AG20443 (cell line): ENCODE measurements around the gene SERINC3.
"Not testable (repeated sequence)": the region's sequence is repeated elsewhere in the genome, so short reads cannot be mapped to it uniquely, and the experiment has no call there.

Source experiments
- DNase-seq: peaks from one replicate; pipeline ENCODE4 v3.0.0; 2012; ENCODE audit warnings: low spot score, mixed read lengths

Gene SERINC3

DNA sequence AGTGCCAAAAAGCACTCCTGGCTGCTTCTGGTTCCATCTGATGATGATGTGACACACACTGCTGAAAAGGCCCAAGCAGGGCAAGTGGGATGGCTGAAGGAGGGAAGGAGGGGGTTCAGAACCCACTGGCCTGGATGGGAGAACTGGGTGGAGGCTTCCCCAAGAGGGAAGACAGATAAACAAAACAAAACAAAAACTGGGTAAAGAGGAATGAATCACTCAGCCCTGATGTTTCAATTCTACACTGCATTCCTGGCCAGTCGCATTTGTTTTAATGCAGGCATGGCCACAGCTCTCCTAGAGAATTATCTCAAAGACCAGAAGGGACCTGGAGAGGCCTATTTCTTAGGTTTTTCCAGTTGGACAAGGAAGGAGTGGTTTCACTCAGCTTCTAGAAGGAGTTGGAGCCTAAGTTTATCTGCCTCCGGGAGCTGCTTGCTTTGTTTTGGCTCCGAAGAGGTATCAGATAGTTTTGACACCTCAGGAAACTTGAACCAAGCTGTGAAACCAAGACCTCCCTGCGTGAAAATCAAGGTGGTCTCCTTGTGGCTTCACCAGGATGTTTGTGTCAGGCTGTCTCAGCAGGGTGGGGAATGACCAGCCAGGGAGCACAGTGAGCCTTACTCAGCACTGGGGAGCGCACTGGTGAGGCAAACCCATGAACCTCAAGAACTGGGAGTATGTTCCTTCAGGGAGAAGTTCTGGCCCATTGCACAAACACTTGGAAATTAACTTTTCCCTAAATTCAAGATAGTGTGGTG lies 30.1 kb downstream of the SERINC3 start:
- peak; percentile 78 for DNase-seq

DNA sequence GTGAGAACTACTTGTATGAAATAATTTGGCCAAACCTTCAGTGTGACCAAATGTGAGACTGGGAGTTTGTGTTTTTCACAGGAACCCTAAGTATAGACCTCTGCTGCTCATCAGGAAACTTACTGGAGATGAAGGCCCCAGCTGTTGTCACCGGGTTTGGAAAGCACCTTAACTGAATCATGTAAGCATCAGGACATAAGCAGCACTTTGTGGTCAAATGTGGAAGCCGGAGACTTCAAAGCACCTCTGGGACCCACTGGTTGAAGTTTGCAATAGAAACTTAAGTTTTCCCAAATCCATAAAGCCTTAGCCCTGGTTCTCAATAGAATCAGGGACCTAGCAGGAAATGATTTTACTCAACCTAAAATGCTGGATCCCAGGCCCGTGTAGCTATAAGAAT lies 31.9 kb downstream of the SERINC3 start:
- DNase-seq = no peak

DNA sequence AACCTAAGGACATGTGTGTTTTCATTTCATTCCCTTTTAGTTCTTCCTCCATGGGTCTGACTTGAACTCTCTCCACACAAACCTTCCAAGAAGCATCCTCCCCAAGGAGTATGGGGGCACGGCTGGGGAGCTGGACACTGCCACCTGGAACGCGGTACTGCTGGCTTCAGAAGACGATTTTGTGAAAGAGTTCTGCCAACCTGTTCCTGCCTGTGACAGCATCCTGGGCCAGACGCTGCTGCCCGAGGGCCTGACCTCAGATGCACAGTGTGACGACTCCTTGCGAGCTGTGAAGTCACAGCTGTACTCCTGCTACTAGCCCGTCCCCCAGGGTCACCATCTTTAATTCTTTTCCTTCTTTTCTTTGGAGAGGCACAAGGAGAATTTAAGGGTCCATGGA lies 32.6 kb downstream of the SERINC3 start:
- DNase-seq = no peak

DNA sequence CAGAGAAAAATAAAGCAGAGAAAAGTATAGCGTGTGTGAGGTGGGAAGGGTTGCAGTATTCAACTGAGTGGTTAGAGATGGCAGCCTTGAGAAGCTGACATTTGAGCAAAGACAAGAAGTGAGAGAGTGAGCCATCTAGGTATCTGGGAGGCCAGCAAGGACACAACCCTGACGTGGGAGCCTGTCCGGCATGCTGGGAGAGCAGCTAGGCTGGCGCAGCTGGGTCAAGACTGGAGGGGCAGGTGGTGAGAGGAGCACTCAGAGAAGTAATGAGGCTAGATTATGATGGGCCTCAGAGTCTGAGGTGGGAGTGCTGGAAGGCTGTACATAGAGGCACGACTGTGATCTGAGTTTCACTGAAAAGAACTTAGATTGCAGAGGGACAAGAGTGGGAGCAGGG lies 33.3 kb downstream of the SERINC3 start:
- DNase-seq = no peak

DNA sequence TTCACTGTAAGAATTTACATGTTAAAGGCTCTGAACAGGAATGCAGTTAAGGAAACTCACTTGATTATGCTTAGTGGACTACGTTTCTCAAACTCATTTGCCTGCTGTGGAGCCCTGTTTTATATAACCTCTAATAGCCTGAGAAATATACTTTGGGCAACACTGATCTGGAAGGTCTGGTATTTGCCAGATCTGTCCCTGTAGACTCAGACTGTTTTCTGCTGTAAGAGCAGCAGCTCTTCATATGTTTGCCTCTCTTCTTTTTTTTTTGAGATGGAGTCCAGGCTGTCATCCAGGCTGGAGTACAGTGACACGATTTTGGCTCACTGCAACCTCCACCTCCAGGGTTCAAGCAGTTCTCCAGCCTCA lies 36.1 kb downstream of the SERINC3 start:
- DNase-seq = no peak

DNA sequence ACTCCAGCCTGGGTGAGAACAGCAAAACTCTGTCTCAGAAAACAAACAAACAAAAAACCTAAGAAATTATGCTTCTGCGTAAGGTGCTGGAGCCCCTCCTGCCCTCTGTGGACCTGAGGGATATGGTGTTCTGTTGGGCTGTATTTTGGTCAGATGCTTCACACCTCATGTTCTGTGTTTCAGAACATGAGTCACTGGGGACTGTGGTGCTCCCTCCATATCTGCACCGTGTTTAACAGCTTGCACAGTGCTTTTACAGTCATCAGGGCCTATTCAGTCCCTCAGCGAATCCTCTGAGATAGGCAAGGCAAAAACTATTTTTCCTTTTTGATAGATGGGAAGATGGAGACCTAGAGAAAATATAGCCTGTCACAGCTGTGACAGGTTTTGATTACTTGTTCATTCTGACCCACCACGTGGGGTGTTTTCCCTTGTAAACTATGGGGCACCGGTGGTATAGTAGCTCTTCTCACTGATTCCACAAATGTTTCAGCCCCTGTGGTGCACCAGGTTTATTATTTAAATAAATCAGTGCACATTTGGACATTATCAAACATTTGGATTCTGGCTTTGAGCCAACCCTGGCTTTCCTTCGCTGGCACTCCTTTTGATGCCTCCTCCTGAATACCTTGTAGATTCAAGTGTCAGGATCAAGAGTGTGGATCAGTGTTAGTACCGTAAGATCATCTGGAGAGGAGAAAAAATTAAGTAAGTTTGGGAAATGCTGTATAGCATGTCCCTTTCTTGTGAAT lies 36.6 kb downstream of the SERINC3 start:
- DNase-seq = no peak

DNA sequence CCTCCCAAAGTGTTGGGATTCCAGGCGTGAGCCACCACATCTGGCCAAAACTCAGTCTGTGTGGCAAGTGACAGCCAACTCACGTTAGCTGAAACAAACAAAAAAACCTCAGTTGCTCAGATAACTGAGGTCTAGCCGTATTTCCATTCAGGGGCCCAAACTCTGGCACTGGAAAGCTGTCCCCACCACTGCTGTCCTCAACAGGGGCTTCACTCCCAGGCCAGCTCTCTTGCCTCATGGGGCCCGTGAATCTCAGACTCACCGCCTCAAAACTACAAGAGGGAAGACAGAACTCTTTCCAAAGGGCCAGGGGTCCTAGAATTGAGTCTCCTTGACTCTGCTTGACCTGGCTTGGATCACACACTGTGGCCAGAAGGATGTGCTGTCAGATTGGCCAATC lies 38.8 kb downstream of the SERINC3 start:
- DNase-seq = no peak

DNA sequence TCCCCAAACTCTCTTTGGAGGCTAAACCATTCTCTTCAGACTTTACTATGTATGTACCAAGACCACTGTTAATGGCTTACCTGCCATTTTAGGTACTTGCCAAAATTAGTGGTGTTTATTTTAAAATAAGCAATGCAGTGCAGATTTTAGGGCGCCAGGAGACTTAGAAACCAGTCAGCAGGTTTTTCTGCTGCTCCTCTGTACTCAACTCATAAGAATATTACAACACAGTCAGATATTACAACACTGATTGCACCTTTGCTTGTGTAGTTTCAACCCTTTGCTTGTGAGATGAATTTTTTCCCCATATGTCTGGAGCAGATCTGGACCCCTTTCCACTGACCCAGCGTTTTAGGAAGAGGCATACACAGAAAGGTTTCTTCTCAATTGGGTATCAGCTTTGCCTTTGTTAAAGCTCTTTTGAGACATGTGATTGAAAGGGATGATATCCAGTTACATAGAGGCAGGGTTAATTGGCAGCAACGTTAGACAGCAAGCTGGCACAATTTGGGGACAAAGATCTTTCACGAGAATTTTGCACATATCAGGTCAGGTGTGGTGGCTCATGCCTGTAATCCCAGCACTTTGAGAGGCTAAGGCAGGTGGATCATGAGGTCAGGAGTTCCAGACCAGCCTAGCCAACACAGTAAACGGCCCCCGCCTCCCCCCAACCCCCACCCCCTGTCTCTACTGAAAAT lies 40.0 kb downstream of the SERINC3 start:
- no peak for DNase-seq

DNA sequence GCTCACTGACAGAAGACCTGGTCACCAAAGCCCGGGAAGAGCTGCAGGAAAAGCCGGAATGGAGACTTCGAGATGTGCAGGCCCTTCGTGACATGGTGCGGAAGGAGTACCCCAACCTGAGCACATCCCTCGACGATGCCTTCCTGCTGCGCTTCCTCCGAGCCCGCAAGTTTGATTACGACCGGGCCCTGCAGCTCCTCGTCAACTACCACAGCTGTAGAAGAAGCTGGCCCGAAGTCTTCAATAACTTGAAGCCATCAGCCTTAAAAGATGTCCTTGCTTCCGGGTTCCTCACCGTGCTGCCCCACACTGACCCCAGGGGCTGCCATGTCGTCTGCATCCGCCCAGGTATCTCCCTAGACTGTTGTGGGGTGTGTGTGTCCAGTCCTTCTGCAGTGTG lies 41.8 kb downstream of the SERINC3 start:
- DNase-seq = no peak

DNA sequence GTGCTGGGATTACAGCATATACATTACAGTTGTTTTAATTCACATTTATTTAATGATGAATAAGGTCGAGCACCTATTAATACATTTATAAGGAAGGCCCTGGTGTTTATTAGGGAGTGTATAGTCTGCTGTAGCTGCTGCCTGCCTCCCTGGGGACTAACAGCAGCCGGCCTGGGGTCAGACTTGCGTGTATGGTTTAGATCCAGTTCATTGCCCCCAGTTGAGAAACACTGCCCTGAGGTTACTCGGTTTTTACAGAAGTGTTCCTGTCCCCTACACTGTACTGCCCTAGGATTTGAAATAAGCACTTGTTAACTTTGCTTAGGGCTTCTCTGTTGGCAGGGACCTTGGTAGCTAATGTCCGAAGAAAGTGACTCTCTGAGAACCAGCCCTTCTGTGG lies 42.2 kb downstream of the SERINC3 start:
- no peak for DNase-seq

DNA sequence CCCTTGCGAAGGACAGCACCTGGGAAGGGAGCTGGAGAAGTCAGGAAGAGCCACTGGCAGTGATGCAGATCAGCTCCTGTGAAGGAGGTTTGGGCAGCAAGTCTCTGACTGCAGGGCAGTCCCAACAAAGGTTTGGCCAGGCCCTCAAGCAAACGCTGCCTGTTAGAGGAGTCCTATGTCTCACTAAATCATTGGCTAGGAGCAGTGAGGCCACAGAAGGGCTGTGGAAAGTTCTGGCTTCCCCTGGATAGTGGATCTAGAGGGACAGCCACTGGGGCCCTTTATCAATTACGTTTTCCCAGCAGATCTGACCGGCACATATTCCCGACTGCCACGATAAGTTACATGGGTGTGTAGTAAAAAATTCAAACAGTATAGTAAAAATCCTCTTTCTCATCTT lies 43.7 kb downstream of the SERINC3 start:
- no peak for DNase-seq

DNA sequence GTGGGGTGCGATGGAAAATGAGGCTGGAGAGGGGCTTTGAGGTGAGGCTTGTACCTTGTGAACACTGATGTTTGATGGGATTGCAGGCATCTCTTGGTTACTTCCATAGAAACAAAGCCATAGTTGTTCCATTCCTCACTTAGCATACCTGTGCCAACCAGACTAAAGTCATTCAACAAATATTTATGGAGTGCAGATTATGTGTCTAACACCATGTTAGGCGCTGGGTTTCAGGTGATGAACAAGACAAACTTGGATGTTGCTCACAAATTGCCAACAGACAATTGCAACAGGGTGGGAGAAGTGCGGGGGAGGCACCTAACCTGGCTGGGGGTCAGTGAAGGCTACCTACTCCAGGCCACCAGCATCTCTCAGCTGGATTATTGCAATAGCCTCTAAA lies 44.7 kb downstream of the SERINC3 start:
- DNase-seq = no peak

DNA sequence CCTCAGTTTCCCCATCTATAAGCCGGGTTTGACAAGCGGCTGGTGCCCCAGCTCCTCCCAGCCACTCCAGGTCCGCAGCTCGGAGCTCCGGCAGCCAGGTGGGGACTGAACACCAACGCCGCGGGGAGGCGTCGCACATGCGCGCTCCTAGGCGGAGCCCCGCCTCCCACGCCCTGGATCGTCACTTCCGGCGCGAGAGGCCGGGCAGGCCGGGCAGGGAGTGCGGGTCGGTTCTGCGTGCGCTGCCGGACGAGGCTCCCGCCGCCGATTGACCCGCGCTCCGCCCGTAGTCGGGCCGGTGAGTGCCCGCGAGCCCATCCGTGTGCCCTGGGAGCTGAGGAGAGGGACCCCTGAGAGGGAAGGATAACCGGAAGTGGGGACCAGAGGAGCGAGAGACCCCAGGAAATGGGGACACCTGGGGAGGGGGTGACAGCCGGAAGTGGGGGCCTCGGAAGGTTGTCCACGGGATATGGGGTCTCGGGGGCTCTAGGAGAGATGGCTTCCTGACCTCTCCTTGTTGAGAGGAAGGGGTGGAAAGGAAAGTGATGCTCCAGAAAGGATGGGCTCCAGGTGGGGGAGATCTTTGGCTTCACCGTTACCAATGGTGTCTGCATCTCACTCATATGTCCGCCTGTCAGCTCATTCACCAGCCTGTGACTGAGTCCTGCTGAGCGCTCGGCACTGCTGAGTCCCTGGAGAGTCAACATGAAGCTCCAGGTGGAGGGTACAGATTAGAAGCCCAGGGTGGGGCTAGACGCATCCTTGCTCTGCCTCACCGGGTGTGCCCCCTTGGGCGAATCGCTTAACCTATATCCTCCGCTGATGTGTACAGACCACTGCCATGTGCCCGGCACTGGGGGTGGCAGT lies 45.9 kb downstream of the SERINC3 start, which contains the start of gene TTPAL:
TSS of gene TTPAL (plus strand) at position 181 of the 867 bp plus-strand sequence. CDS start 4,126 bp downstream, outside the sequence.
- peak; percentile 99 for DNase-seq

DNA sequence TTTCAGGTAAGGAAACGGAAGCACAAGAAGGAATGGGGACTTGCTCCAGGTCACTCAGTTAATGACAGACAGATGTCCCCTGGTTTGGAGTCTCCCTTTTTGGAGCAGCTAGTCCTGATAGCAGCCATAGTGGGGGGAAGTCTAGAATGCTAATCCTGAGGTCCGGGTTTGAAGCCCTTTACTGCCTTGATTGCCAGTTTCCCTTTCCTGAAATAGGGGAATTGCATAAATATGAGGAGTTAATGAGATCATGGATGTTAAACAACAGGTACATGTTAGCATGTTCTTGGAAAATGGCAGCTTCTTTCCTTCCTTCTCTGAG lies 46.5 kb downstream of the SERINC3 start:
- no peak for DNase-seq

DNA sequence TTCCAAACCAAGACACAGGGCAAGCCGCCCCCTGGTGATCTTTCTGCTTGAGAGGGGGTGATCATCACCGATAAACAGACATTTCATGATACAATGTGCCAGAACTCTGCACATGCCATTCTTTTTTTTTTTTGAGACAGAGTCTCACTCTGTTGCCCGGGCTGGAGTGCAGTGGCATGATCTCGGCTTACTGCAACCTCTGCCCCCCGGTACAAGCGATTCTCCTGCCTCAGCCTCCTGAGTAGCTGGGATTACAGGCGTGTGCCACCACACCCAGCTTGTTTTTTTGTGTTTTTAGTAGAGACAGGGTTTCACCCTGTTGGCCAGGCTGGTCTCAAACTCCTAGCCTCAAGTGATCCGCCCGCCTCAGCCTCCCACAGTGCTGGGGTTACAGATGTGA lies 49.6 kb downstream of the SERINC3 start:
- not testable (repeated sequence) for DNase-seq

DNA sequence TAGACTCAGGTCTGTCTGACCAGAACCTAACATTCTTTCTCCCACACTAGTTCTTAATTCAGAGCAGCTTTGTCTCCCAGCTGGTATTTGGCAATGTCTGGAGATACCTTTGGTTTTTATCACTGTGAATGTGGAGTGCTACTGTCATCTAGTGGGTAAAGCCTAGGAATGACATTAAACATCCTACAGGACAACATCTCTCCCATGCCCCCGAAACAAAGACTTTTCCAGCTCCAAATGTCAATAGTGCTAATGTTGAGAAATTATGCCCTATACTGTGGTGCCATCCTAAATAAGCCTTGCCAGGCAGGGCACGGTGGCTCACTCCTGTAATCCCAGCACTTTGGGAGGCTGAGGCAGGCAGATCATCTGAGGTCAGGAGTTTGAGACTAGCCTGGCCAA lies 50.4 kb downstream of the SERINC3 start:
- peak; percentile 56 for DNase-seq

DNA sequence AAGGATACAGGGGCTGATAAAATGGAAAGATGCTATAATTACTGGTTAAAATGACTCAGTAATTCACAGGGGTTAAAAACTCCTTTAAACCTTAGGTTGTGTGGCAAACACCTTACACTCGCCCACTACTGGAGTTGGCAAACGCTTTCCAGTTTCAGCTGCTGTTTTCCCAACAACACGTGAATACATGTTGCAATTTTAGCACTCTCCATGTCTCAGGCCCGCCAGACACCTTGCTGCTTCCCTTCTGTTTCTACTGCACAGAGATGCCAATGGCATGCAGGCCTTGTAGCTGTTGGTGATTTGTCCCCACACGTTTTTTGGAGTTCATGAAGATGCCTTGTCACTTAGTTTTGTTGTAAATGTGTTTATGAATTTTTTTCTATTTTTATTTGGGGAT lies 51.5 kb downstream of the SERINC3 start:
- DNase-seq = no peak

DNA sequence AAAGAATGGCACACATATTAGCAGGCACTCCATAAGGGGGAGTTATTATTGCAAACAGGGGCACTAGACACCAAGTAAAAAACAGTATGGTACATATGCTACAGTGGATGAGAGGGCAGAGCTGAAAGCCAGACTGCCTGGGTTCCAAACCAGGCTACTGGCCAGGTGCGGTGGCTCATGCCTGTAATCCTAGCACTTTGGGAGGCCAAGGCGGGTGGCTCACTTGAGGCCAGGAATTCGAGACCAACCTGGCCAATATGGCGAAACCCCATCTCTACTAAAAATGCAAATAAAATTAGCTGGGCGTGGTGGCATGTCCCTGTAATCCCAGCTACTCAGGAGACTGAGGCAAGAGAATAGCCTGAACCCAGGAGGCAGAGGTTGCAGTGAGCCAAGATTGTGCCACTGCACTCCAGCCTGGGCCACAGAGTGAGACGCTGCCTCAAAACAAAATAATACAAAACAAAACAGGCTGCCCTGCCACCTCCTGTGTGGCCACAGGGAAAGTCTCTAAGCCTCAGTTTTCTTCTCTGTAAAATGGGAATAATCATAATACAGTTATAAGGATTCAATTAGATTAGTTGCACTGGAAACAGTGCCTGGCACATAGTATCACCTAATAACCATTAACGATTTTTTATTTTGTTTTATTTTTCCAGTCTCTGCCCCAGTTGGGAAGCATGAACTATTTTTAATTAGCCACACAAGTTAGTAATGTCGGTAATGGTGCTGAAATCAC lies 53.7 kb downstream of the SERINC3 start:
- DNase-seq = no peak

DNA sequence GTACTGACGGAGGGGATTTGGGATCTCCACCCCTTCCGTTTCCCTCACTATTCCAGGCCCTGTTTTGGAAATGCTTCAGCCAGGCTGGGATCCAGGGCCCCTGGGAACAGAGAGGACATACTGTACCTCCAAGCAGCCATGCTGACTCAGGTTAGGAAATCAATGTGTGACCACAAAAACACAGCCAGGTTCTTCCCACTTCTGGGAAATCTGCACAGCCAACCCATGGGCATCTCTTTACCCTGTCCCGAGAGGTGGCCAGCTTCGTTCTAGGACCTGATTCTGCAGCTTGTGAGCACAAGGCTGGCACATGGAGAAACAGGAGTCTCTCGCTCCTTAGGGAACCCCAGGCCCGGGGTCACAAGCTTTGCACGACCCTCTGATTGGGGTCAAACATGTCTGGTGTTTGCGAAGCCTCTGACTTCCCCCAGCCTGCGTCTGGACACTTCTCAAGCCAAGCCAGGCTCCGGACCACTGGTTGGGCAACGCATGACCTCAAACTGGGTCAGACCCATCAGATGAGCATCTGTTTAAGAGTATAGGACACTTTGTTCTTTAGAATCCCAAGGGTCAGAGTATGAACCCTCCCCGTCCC lies 54.5 kb downstream of the SERINC3 start:
- no peak for DNase-seq

DNA sequence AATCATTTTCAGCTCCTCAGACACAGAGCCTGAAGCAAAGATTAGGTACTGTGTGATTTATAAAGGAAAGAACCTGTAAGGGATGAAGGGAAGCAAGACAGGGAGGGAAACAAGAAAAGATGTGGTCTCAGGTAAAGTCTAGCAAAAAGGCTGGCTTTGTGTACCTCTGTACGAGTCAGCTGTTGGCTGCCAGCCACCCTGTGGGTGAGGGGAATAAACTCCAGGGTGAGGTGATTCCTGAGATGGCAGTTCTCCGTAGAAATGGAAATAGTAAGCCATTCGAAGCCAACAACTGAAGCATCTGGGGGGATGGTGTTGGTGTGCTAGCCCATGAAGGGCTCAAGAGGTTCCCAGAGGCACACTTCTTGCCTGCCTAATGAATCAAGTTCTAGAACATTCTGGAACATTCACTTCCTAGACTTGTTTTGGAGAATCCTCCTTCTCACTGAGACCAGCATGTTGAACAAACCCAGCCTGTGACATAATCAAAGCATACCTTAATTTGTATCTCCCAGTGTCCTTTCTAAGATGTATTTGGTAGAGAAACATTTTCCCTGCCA lies 56.8 kb downstream of the SERINC3 start:
- DNase-seq = no peak

DNA sequence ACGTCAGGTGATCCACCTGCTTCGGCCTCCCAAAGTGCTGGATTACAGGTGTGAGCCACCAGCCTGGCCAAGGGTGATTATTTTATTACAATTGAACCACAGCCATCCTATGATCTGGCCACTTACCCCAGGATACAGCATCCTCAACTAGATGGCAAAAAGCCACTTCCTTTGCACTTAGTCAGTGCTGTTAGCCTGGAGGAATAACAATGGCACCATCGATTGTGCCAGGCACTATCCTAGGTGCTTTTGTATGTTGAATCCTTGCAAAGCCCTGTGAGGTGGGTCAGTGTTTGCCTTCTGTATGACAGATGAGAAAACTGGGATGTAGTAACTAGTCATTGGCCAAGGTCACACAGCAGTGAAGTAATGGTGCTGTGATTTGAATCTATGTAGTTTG lies 57.4 kb downstream of the SERINC3 start:
- DNase-seq = no peak
